GM18517 (cell line): ENCODE data around the gene SLC25A17.
"Not testable (repeated sequence)": the region's sequence is repeated elsewhere in the genome, so short reads cannot be mapped to it uniquely, and the experiment has no call there.

ENCODE experiments used
- ATAC-seq: cut with Tn5 transposase; IDR thresholded peaks from one replicate; pipeline ENCODE4 v1.9.1; 2021; ENCODE audit warnings: mild to moderate bottlenecking, moderate library complexity; ENCODE audit not compliant: unreplicated experiment

The SLC25A17 gene

GRCh38 chr22:40758851-40759250 is 60.3 kb downstream of the SLC25A17 start:
- not testable (repeated sequence) for ATAC-seq

DNA sequence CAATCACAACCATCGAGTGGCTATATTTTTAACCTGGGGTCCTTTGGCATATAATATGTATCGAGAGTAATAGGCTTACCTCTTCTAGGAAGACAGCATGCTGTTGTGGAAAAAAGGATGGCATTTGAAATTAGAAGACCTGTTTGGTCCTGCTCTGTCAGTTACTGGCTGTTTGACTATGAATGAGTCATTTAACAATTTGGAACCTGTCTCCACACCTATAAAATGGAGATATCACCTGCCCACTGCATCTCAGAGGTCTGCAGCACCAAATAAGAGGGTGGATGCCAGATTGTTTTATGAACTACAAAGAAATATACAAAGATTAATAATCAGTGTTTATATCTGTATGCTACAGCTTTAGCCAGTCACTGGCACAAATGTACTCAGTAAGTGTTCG is 60.8 kb downstream of the SLC25A17 start:
- ATAC-seq, result no peak

DNA sequence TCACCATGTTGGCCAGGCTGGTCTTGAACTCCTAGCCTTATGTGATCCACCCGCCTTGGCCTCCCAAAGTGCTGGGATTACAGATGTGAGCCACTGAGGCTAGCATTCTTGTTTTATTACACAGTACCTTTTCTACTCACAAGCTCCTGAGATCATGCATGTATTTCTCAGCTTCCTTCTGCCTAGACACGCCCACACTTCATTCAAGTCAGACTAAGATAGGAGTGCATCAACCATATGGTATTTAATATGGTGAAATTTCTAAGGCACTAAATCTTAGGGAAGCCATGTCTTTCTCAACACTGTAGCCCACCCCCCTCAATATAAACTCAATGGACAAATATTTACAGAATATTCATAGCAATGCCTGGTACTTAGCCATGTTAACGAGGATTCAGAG is 62.1 kb downstream of the SLC25A17 start:
- no peak for ATAC-seq

DNA sequence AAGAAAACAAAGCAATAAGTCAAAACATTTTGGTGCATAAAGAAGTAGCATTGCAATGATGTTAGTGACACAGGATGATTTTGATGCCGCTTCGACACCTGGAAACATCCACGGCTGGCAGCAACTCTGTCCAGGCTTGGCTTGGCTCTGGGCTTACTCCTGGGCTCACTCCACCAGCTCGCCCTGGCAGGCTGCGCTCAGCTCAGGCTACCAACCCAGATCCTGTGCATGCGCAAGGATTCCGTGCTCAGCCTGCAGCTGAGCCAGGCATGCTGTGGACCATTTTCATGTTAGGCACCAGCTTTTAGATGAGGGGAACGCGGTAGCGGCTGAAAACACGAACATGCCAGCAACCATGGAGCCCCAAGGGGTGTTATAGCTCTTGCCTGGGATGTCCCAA is 66.0 kb downstream of the SLC25A17 start:
- no peak for ATAC-seq

- ATAC-seq, result no peak
These were observed 67.9 kb downstream of the SLC25A17 start for GRCh38 chr22:40751250-40751649.

DNA sequence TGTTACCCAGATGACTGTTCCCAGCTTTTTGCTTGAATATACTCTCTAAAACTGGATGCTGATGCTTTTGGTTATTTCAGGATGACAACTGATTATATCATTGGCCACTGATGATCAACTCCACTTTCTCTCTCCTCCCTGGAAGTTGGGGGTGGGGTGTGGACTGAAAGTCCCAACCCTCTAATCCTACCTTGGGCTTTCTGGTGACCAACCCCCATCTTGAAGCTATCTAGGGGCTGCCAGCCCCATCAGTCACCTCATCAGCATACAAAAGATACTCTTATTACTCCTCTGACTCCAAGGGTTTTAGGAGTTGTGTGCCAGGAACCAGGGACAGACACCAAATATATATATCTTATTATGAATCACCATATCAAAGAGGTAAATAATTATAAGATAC is 69.3 kb downstream of the SLC25A17 start:
- ATAC-seq, result no peak

GRCh38 chr22:40748388-40749355 is 70.5 kb downstream of the SLC25A17 start:
- ATAC-seq, result no peak

DNA sequence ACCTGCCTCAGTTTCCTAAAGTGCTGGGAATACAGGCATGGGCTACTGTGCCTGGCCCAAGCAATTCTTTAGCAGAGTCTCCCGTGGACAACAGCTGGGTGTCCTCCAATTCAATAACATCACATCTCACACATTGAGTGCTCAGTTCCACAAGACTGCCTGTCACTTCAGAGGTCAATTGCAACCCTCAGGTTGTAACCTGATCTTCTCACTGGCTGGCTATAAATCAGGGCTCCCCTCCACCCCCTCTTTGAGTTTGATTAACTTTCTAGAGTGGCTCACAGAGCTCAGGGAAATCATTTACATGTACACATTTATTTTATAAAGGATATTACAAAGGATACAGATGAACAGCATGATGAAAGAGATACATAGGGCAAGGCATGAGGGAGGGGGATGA is 71.8 kb downstream of the SLC25A17 start:
- ATAC-seq, result no peak

DNA sequence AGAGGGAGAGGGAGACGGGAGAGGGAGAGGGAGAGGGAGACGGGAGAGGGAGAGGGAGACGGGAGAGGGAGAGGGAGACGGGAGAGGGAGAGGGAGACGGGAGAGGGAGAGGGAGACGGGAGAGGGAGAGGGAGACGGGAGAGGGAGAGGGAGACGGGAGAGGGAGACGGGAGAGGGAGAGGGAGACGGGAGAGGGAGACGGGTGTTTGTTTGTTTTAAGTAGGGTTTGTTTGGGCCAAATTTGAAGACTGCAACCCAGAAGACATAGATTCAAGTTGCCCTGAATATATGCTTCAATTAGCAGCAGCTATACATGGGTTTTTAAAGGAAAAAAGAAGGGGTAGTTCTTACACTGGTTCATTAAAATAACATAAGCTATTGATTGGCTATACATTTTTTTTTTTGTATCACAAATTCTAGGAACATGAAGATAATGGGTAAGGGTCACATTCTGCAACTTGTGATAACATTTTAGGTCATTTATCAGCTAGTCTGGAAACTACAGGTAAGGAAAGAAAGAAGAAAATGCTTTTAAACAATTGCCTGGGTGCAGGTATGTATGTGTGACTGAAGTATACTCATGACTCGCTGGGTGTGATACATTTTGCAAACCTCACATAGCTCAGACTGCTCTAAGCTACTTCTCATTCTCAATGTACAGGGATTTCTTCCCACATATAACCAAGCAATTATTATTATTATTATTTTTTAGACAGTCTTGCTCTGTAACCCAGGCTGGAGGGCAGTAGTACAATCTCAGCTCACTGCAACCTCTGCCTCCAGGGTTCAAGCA is 72.5 kb downstream of the SLC25A17 start:
- ATAC-seq, result no peak

DNA sequence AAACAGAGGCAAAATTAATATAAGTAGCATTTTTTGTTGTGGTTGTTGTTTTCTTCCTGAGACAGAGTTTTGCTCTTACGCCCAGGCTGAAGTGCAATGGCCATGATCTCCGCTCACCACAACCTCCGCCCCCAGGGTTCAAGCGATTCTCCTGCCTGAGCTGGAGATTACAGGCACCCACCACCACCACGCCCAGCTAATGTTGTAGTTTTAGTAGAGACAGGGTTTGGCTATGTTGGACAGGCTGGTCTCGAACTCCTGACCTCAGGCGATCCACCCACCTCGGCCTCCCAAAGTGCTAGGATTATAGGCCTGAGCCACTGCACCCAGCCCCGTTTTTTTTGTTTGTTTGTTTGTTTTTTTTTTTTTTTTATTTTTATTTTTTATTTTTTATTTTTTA is 75.4 kb downstream of the SLC25A17 start:
- ATAC-seq, result no peak

GRCh38 chr22:40741116-40741515 is 78.0 kb downstream of the SLC25A17 start:
- no peak for ATAC-seq

- no peak for ATAC-seq
These were observed 79.4 kb downstream of the SLC25A17 start for GRCh38 chr22:40739721-40740120.

DNA sequence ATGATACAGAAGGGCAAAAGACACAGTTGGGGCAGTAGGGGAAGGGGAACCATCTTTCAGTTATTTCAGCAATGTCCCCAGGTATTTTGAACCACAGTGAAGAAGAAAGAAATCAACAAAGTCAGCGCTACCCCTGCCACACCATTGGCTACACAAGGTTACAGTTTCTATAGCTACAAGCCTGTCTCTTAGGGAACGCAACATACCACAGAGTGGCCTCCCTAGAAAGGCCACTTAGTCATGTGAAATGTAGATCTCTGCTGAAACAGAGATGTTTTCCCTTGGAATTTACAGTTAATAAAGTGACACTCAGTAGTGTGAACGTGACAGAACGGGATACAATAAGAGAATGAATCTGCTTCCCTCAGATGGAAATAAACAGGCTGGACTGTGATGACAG is 85.2 kb downstream of the SLC25A17 start:
- ATAC-seq, result no peak

DNA sequence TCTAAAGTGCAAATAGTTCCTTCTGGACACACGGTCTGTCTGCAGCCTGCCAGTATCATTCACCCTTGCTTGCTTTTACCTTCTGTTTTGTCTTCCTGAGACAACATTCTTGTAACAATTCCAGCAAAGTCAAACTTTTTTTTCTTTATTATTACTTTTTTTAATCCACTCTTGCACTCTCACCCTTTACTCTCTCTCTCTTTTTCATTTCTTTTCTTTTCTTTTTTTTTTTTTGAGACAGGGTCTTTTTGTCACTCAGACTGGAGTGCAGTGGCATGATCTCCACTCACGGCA is 86.2 kb downstream of the SLC25A17 start:
- ATAC-seq, result no peak

- no peak for ATAC-seq
These were observed 89.9 kb downstream of the SLC25A17 start for GRCh38 chr22:40729284-40729683.

- ATAC-seq, result no peak
These were observed 90.4 kb downstream of the SLC25A17 start for GRCh38 chr22:40728731-40729189.

- no peak for ATAC-seq
These were observed 91.1 kb downstream of the SLC25A17 start for GRCh38 chr22:40727964-40728615.

DNA sequence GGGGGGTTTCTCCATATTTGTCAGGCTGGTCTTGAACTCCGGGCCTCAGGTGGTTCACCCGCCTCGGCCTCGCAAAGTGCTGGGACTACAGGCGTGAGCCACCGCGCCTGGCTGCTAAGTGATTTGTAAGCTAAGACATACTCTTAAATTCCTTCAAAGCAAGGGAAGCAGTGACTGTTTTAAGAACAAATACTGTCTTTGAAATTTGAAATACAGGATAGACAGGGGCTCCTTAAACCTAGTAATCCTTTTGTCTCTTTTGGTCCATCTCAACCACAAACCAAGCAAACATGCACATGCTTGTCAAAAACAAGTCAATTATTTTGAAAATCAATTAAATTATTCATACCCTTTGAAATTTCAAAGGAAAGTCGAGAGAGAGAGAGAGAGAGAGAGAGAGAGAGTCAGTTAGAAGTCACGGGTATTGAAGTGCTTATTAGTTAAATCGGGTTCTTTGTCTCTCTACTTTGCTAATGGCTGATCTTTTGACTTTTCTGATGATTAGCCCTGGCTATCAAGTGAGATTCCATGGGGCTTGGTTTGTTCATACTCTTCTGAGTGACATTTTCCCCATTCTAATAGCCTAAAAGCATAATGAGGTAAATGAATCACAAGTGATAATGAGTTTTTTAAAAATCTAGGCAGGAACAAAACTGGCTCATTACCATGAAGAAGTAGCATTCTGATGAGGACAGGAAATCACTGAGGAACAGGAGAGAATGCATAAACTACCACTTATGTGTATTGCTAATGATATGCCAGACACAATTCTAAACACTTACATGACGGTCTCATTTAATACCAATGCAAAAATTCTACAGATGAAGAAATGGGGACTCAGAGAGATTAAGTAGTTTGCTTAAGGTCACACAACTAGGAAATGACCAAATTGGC is 91.8 kb downstream of the SLC25A17 start:
- no peak for ATAC-seq

DNA sequence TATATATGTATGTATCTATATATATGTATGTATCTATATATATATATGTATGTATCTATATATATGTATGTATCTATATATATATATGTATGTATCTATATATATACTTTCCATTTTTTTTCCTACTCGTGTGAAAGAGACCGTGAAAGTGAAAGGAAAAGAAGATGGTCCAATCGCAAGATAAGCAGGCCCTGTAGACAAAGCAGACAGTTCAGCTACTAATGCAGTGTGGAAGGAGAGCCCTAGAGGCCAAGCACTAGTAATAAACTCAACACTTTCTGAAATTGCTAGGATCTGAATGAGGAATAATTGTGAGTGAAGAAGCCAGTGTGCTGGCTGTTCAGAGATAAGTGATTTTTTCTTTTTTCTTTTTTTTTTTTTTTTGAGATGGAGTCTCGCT is 92.6 kb downstream of the SLC25A17 start:
- no peak for ATAC-seq

GRCh38 chr22:40723396-40723933 is 95.7 kb downstream of the SLC25A17 start:
- no peak for ATAC-seq
